ENCODE measurements around the gene ZBTB26. TPM values are rescaled to one million over a fixed set of nuclear protein-coding genes. Genes with fewer than 3 reads are reported as not detected.

ZBTB26 gene
- total and polyA plus RNA-seq, 10 of the 15 experiments (the other 5 are each of a cell fraction or from before 2014, with no cell fraction given) = 1.8 to 19.5 (median 4.5) TPM

DNA sequence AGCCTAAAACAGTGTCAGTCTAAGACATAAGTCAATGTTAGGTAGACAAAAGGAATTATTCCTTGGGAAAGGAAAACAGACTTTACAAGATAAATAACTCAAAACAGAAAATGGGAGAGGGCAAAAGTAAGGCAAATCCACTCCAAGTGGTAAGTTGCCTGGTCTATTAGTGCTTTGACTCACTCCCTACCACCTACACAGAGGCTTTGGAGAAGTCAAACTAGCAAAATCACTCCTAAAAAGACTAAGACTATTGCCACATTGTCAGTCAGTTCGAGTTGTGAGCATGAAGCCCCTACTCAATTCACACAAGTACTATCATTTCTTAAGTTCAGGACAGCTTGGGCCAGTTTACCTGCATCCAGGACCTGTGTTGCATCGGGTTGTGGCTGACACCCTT lies 13.0 kb downstream of the ZBTB26 start:
- Histone ChIP-seq H3K27ac (ENCODE audit: control insufficient read depth, insufficient read depth) (no peak overlapping the region), H3K4me1 (ENCODE audit: control insufficient read depth, insufficient read depth, low read length) (no peaks in the 10 kb centered on the region), H3K4me3 (no peak overlapping the region), H3K27me3 (replicated peaks in 1 of 2; ENCODE audit: control insufficient read depth in 2 of 2, insufficient read depth in 2 of 2, low read length in 1 of 2) (no peaks in the 10 kb centered on the region), H3K79me2 (ENCODE audit: control insufficient read depth, insufficient read depth, low read length) (peaks cover 4% of the 10 kb centered on the region), H3K9me3 (replicated peaks; ENCODE audit: control insufficient read depth, insufficient read depth, low read length) (no peaks in the 10 kb centered on the region), H4K20me1 (ENCODE audit: control insufficient read depth, insufficient read depth) (no peaks in the 10 kb centered on the region), H2AFZ (ENCODE audit: control insufficient read depth, low read depth, low read length) (no peak overlapping the region), H3K9ac (ENCODE audit: control insufficient read depth, insufficient read depth, low read length) (no peak overlapping the region), H3K36me3 (ENCODE audit: control insufficient read depth in 2 of 2, insufficient read depth in 2 of 2, low read length in 1 of 2) (peaks cover 0 to 9% of the 10 kb centered on the region in 2 experiments; a peak in 2 of 4 replicates), H3K4me2 (ENCODE audit: control insufficient read depth, insufficient read depth) (no peak overlapping the region)
- in situ Hi-C loops (cut with MboI) = loop anchor here (25.0 kb wide), 1 partner anchor 1944 kb away; the partner anchor contains the start of genes ARPC5L, RPL35 and WDR38
- SMC1A ChIA-PET (ENCODE audit: uncharacterized antibody, unreplicated experiment) = no interaction called here
- ATAC-seq (no peak), FAIRE-seq (no peak), DNase-seq (ENCODE audit: low read depth, low spot score) (no peak)
- 93% methylated on average over 2 of the region's 2 CpGs for WGBS (ENCODE audit: insufficient coverage, insufficient replicate concordance, low lambda C conversion rate, missing lambda C conversion rate)
- POLR2A ChIA-PET = no interaction called here
- TF ChIP-seq MEF2A (IDR thresholded peaks at IDR 0.05; ENCODE audit: insufficient read depth, low read depth, low read length) (no peak), PML (IDR thresholded peaks at IDR 0.05; ENCODE audit: low read length) (no peak), BACH1 (IDR thresholded peaks at IDR 0.05; ENCODE audit: borderline replicate concordance) (no peak), TAF1 (IDR thresholded peaks at IDR 0.05; ENCODE audit: borderline replicate concordance, low read depth, low read length) (no peak), JUNB (IDR thresholded peaks at IDR 0.05) (no peak), NFIC (IDR thresholded peaks at IDR 0.05; ENCODE audit: low read depth, low read length) (no peak), IKZF1 (conservative IDR thresholded peaks at IDR 0.05) (no peak), NRF1 (conservative IDR thresholded peaks at IDR 0.05; ENCODE audit: low read depth, low read length) (no peak), RELB (IDR thresholded peaks at IDR 0.05; ENCODE audit: low read depth) (no peak), POLR2AphosphoS5 (IDR thresholded peaks at IDR 0.05; ENCODE audit: low read length) (no peak), USF2 (IDR thresholded peaks at IDR 0.05; ENCODE audit: borderline replicate concordance, low read depth, low read length) (no peak), FOXK2 (IDR thresholded peaks at IDR 0.05) (no peak), ESRRA (IDR thresholded peaks at IDR 0.05; ENCODE audit: low read length) (no peak), STAT3 (IDR thresholded peaks at IDR 0.05; ENCODE audit: low read depth, low read length) (no peak), KDM1A (IDR thresholded peaks at IDR 0.05; ENCODE audit: borderline replicate concordance) (no peak), CEBPB (IDR thresholded peaks at IDR 0.05; ENCODE audit: borderline replicate concordance in 1 of 2, low read depth in 2 of 2, low read length in 2 of 2) (no peak), IRF5 (IDR thresholded peaks at IDR 0.05; ENCODE audit: borderline replicate concordance) (no peak)
- TF ChIP-seq, protein P1, sequence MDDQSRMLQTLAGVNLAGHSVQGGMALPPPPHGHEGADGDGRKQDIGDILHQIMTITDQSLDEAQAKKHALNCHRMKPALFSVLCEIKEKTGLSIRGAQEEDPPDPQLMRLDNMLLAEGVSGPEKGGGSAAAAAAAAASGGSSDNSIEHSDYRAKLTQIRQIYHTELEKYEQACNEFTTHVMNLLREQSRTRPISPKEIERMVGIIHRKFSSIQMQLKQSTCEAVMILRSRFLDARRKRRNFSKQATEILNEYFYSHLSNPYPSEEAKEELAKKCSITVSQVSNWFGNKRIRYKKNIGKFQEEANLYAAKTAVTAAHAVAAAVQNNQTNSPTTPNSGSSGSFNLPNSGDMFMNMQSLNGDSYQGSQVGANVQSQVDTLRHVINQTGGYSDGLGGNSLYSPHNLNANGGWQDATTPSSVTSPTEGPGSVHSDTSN (IDR thresholded peaks at IDR 0.05; ENCODE audit: insufficient replicate concordance, low read depth, low read length) = no peak
- RAD21 ChIA-PET (ENCODE audit: unreplicated experiment) = no interaction called here
- BruUV-seq (replicated peaks) = no TSS peak
- CTCF ChIA-PET = no interaction called here
- intact Hi-C loops (cut with micrococcal nuclease; ENCODE audit: unreplicated experiment) = no loop called here
